Gastrocnemius medialis (tissue), 4 donors: ENCODE data around the gene CFD.

ENCODE experiments used
- CTCF ChIP-seq, 5 experiments: fragments of 450-650 bp in 3 of 5; fragments of 200-600 bp in 2 of 5; sonication (generic) in 2 of 5; IDR thresholded peaks in 4 of 5; conservative IDR thresholded peaks in 1 of 5; 1 replicate in 4 of 5; 2 replicates in 1 of 5; pipeline ENCODE4 v1.5.1; 2016 to 2019; ENCODE audit warnings: antibody characterized with exemption in 5 of 5, mild to moderate bottlenecking in 3 of 5, moderate library complexity in 3 of 5
- POLR2A ChIP-seq, 2 donors: fragments of 450-650 bp; IDR thresholded peaks; one replicate each; pipeline ENCODE4 v1.6.1; 2017; ENCODE audit warnings: antibody characterized with exemption in 2 of 2, mild to moderate bottlenecking in 2 of 2, moderate library complexity in 2 of 2

GRCh38 chr19:903266-903797, 43.9 kb downstream of the CFD start:
- TF ChIP-seq POLR2A (IDR thresholded peaks at IDR 0.05) (no peak), CTCF (IDR thresholded peaks at IDR 0.05 in 4 of 5, conservative IDR thresholded peaks at IDR 0.05 in 1 of 5) (no peak)
